ENCODE results near the gene CCNJL. TPM values are rescaled to one million over a fixed set of nuclear protein-coding genes. Genes with fewer than 3 reads are reported as not detected.
A peak's percentile ranks its signal among the peaks of the same experiment; 100 is the strongest.
"Not testable (repeated sequence)": the region's sequence is repeated elsewhere in the genome, so short reads cannot be mapped to it uniquely, and the experiment has no call there.

Gene CCNJL
- total and polyA plus RNA-seq, 2 donors: 1.7 to 2.7 TPM

GRCh38 chr5:160340513-160340912 is 28.1 kb upstream of the CCNJL start:
- H3K36me3 ChIP-seq (ENCODE audit: control insufficient read depth in 2 of 2, insufficient read depth in 2 of 2, low read length in 1 of 2); H3K4me3 ChIP-seq (ENCODE audit: low read length in 2 of 2); H3K27ac ChIP-seq (ENCODE audit: low read depth in 1 of 2, low read length in 1 of 2); DNase-seq (ENCODE audit: low read depth in 6 of 9, low spot score in 9 of 9); H3K4me1 ChIP-seq (ENCODE audit: control insufficient read depth in 2 of 2, insufficient read depth in 2 of 2, low read length in 2 of 2); H3K9me3 ChIP-seq (ENCODE audit: control insufficient read depth in 2 of 2, insufficient read depth in 1 of 2, low read length in 1 of 2); H3K27me3 ChIP-seq (ENCODE audit: control insufficient read depth in 2 of 2, insufficient read depth in 1 of 2, low read length in 1 of 2): not testable (repeated sequence)

DNA sequence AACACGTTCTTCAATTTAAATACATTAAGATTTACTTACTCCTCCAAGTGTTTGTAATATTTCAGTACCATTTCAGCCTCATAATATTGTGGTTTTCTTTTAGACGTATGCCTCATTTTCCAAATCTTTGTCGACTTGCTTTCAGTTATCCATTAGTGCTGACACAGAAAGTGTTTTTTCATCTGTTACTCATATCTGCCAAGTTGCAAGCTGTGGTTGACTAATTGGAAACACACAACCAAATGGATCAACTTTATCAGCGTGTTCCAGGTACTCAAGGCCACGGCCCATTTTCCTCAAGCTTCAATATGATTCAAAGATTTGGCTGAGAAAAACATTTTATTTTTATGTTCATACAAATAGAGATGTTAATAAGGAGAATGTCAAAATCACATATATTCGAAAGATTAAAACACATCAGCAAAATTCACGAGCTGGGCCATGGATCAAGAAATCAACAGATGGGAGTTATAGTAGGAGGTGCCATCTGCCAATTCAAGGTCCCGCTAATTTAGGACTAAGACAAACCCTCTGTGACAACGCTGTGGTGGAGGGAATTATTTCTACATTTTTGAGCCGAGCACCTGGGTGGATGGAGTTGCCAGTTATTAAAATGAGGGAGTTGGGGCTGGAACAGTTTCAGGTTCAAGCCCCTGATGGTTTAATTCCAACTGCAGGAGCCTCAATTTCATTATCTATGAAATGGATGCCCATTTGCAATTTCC is 27.2 kb upstream of the CCNJL start:
- no peaks in the 10 kb centered on the region for H3K9me3 ChIP-seq (ENCODE audit: control insufficient read depth in 2 of 2, insufficient read depth in 1 of 2, low read length in 1 of 2)
- H3K4me1 ChIP-seq (ENCODE audit: control insufficient read depth in 2 of 2, insufficient read depth in 2 of 2, low read length in 2 of 2): no peaks in the 10 kb centered on the region
- no peaks in the 10 kb centered on the region for H3K36me3 ChIP-seq (ENCODE audit: control insufficient read depth in 2 of 2, insufficient read depth in 2 of 2, low read length in 1 of 2)
- H3K27ac ChIP-seq (ENCODE audit: low read depth in 1 of 2, low read length in 1 of 2): no peak overlapping the region
- DNase-seq (ENCODE audit: low read depth in 6 of 9, low spot score in 9 of 9): no peak
- no peak overlapping the region for H3K4me3 ChIP-seq (ENCODE audit: low read length in 2 of 2)
- H3K27me3 ChIP-seq (ENCODE audit: control insufficient read depth in 2 of 2, insufficient read depth in 1 of 2, low read length in 1 of 2): no peaks in the 10 kb centered on the region
- 86% methylated on average over 10 of the region's 10 CpGs for WGBS

GRCh38 chr5:160334716-160335115 is 22.4 kb upstream of the CCNJL start:
- H3K36me3 ChIP-seq (ENCODE audit: control insufficient read depth in 2 of 2, insufficient read depth in 2 of 2, low read length in 1 of 2); H3K9me3 ChIP-seq (ENCODE audit: control insufficient read depth in 2 of 2, insufficient read depth in 1 of 2, low read length in 1 of 2); H3K4me1 ChIP-seq (ENCODE audit: control insufficient read depth in 2 of 2, insufficient read depth in 2 of 2, low read length in 2 of 2); DNase-seq (ENCODE audit: low read depth in 6 of 9, low spot score in 9 of 9); H3K4me3 ChIP-seq (ENCODE audit: low read length in 2 of 2); H3K27me3 ChIP-seq (ENCODE audit: control insufficient read depth in 2 of 2, insufficient read depth in 1 of 2, low read length in 1 of 2); H3K27ac ChIP-seq (ENCODE audit: low read depth in 1 of 2, low read length in 1 of 2): not testable (repeated sequence)
- WGBS: 94% methylated on average over 3 of the region's 3 CpGs

- no peaks in the 10 kb centered on the region for H3K9me3 ChIP-seq (ENCODE audit: control insufficient read depth in 2 of 2, insufficient read depth in 1 of 2, low read length in 1 of 2)
- H3K4me1 ChIP-seq (ENCODE audit: control insufficient read depth in 2 of 2, insufficient read depth in 2 of 2, low read length in 2 of 2): peaks cover 8% of the 10 kb centered on the region in 2 donors
- H3K36me3 ChIP-seq (ENCODE audit: control insufficient read depth in 2 of 2, insufficient read depth in 2 of 2, low read length in 1 of 2): no peaks in the 10 kb centered on the region
- no peak overlapping the region for H3K27ac ChIP-seq (ENCODE audit: low read depth in 1 of 2, low read length in 1 of 2)
- no peak for DNase-seq (ENCODE audit: low read depth in 6 of 9, low spot score in 9 of 9)
- 99% methylated on average over 3 of the region's 3 CpGs for WGBS
- no peak overlapping the region for H3K4me3 ChIP-seq (ENCODE audit: low read length in 2 of 2)
- H3K27me3 ChIP-seq (ENCODE audit: control insufficient read depth in 2 of 2, insufficient read depth in 1 of 2, low read length in 1 of 2): no peaks in the 10 kb centered on the region
Observed at GRCh38 chr5:160333721-160334120, 21.4 kb upstream of the CCNJL start.

DNA sequence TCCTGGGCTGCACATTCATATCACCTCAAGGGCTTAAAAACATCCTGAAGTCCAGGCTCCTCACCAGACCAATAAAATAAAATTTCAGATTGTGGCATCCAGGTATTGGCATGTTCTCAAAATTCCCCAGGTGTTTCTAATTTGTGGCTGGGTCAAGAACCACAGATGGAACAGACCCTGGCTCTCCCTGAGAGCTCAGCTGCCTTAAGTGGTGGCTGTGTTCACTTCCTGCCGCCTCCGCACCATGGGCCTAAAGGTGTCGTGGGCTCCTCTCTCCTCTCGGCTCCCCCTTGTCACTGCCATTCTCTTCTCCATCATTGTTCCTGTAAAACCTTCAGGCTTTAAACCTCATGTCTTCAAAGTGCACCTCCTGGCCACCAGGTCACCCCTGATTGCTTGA is 17.8 kb upstream of the CCNJL start:
- Histone ChIP-seq H3K27ac (ENCODE audit: low read depth in 1 of 2, low read length in 1 of 2) (no peak overlapping the region), H3K36me3 (ENCODE audit: control insufficient read depth in 2 of 2, insufficient read depth in 2 of 2, low read length in 1 of 2) (no peaks in the 10 kb centered on the region), H3K4me3 (ENCODE audit: low read length in 2 of 2) (no peak overlapping the region), H3K27me3 (ENCODE audit: control insufficient read depth in 2 of 2, insufficient read depth in 1 of 2, low read length in 1 of 2) (no peaks in the 10 kb centered on the region), H3K9me3 (ENCODE audit: control insufficient read depth in 2 of 2, insufficient read depth in 1 of 2, low read length in 1 of 2) (no peaks in the 10 kb centered on the region), H3K4me1 (ENCODE audit: control insufficient read depth in 2 of 2, insufficient read depth in 2 of 2, low read length in 2 of 2) (peaks cover 8% of the 10 kb centered on the region in 2 donors)
- DNase-seq (ENCODE audit: low read depth in 6 of 9, low spot score in 9 of 9): peak in 1 of 9 donors; percentile 31
- WGBS: 22% methylated on average over 4 of the region's 4 CpGs

GRCh38 chr5:160327818-160328217 is 15.5 kb upstream of the CCNJL start:
- DNase-seq (ENCODE audit: low read depth in 6 of 9, low spot score in 9 of 9): no peak
- no peaks in the 10 kb centered on the region for H3K27me3 ChIP-seq (ENCODE audit: control insufficient read depth in 2 of 2, insufficient read depth in 1 of 2, low read length in 1 of 2)
- WGBS: 94% methylated on average over 6 of the region's 6 CpGs

DNA sequence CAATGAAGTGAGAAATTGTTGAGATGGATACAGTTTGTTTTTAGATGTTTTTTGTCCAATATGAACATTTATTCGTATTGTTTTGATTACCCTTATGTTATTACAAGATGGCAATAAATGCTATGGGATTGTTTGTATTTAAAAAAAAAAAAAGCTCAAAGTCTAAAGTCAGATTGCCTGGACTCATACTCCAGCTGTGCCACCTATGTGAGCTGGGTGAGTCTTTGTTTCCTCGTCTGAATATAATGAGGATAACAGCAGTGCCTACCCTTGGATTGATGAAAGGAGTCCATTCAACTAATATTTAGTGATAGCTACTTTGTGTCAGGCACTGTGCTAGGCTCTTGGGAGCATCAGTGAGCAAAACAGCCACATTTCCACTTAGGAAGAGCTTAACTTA is 14.6 kb upstream of the CCNJL start:
- H3K4me3 ChIP-seq (ENCODE audit: low read length in 2 of 2): no peak overlapping the region
- DNase-seq (ENCODE audit: low read depth in 6 of 9, low spot score in 9 of 9): no peak
- 96% methylated on average over 2 of the region's 2 CpGs for WGBS
- H3K4me1 ChIP-seq (ENCODE audit: control insufficient read depth in 2 of 2, insufficient read depth in 2 of 2, low read length in 2 of 2): peaks cover 8 to 10% of the 10 kb centered on the region in 2 donors
- H3K27me3 ChIP-seq (ENCODE audit: control insufficient read depth in 2 of 2, insufficient read depth in 1 of 2, low read length in 1 of 2): no peaks in the 10 kb centered on the region
- no peaks in the 10 kb centered on the region for H3K36me3 ChIP-seq (ENCODE audit: control insufficient read depth in 2 of 2, insufficient read depth in 2 of 2, low read length in 1 of 2)
- H3K9me3 ChIP-seq (ENCODE audit: control insufficient read depth in 2 of 2, insufficient read depth in 1 of 2, low read length in 1 of 2): no peaks in the 10 kb centered on the region
- no peak overlapping the region for H3K27ac ChIP-seq (ENCODE audit: low read depth in 1 of 2, low read length in 1 of 2)

More at GRCh38 chr5:160327818-160328217, 15.5 kb upstream of the CCNJL start:
- Histone ChIP-seq H3K27ac (ENCODE audit: low read depth in 1 of 2, low read length in 1 of 2) (no peak overlapping the region), H3K4me1 (ENCODE audit: control insufficient read depth in 2 of 2, insufficient read depth in 2 of 2, low read length in 2 of 2) (peaks cover 8 to 10% of the 10 kb centered on the region in 2 donors), H3K4me3 (ENCODE audit: low read length in 2 of 2) (no peak overlapping the region), H3K36me3 (ENCODE audit: control insufficient read depth in 2 of 2, insufficient read depth in 2 of 2, low read length in 1 of 2) (no peaks in the 10 kb centered on the region), H3K9me3 (ENCODE audit: control insufficient read depth in 2 of 2, insufficient read depth in 1 of 2, low read length in 1 of 2) (no peaks in the 10 kb centered on the region)

DNA sequence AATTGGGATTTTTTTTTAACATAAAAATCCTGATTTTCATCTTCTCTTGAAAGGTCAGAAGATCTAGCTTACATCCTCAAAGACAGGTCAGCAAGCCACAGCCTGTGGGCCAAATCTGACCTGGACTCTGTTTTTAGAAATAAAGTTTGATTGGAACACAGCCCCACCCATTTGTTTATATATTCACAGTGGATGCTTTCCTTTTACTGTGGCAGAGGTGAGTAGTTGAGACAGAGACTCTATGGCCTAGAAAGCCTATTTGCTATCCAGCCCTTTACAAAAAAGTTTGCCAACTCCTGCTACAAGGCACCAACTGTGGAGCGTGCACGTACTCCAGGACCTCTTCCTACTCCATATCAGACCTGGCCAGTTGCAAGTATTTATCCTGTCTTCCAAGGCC is 13.4 kb upstream of the CCNJL start:
- no peak for DNase-seq (ENCODE audit: low read depth in 6 of 9, low spot score in 9 of 9)
- Histone ChIP-seq H3K4me3 (ENCODE audit: low read length in 2 of 2) (no peak overlapping the region), H3K27me3 (ENCODE audit: control insufficient read depth in 2 of 2, insufficient read depth in 1 of 2, low read length in 1 of 2) (no peaks in the 10 kb centered on the region), H3K27ac (ENCODE audit: low read depth in 1 of 2, low read length in 1 of 2) (no peak overlapping the region), H3K36me3 (ENCODE audit: control insufficient read depth in 2 of 2, insufficient read depth in 2 of 2, low read length in 1 of 2) (no peaks in the 10 kb centered on the region), H3K9me3 (ENCODE audit: control insufficient read depth in 2 of 2, insufficient read depth in 1 of 2, low read length in 1 of 2) (no peaks in the 10 kb centered on the region), H3K4me1 (ENCODE audit: control insufficient read depth in 2 of 2, insufficient read depth in 2 of 2, low read length in 2 of 2) (peaks cover 8 to 10% of the 10 kb centered on the region in 2 donors)
- WGBS: 97% methylated on average over 2 of the region's 2 CpGs

- no peak for DNase-seq (ENCODE audit: low read depth in 6 of 9, low spot score in 9 of 9)
- 54% methylated on average over 2 of the region's 2 CpGs for WGBS
- H3K36me3 ChIP-seq (ENCODE audit: control insufficient read depth in 2 of 2, insufficient read depth in 2 of 2, low read length in 1 of 2): no peaks in the 10 kb centered on the region
- H3K27ac ChIP-seq (ENCODE audit: low read depth in 1 of 2, low read length in 1 of 2): no peak overlapping the region
- H3K4me3 ChIP-seq (ENCODE audit: low read length in 2 of 2): no peak overlapping the region
- no peaks in the 10 kb centered on the region for H3K9me3 ChIP-seq (ENCODE audit: control insufficient read depth in 2 of 2, insufficient read depth in 1 of 2, low read length in 1 of 2)
- peaks cover 2 to 3% of the 10 kb centered on the region in 2 donors for H3K4me1 ChIP-seq (ENCODE audit: control insufficient read depth in 2 of 2, insufficient read depth in 2 of 2, low read length in 2 of 2)
- H3K27me3 ChIP-seq (ENCODE audit: control insufficient read depth in 2 of 2, insufficient read depth in 1 of 2, low read length in 1 of 2): no peaks in the 10 kb centered on the region
Observed at GRCh38 chr5:160324886-160325285, 12.5 kb upstream of the CCNJL start.
